ENCODE data around the gene ITGB3.
"Not testable (repeated sequence)": the region's sequence is repeated elsewhere in the genome, so short reads cannot be mapped to it uniquely, and the experiment has no call there.

ITGB3 gene

DNA sequence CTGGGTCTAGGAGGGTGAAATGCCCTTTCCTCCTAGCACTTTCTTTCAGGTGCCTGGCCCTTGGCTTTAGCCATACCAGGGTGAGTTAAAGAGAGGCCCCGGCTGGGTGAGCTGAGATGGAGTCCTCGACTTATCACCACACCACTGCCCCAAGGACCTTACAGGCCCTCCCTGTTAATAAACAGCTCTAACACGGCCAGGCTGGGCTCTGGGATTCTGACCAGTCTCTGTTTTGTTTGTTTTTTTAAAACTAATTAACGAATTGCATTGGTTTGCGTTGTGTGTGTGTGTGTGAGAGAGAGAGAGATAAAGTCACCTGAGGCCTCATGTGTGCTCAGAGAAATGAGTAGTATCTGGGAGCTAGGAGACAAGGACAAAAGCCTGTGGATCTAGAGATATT lies 30.2 kb upstream of the ITGB3 start:
- DNase-seq, result no peak

GRCh38 chr17:47224077-47224476 lies 29.6 kb upstream of the ITGB3 start:
- not testable (repeated sequence) for DNase-seq

DNA sequence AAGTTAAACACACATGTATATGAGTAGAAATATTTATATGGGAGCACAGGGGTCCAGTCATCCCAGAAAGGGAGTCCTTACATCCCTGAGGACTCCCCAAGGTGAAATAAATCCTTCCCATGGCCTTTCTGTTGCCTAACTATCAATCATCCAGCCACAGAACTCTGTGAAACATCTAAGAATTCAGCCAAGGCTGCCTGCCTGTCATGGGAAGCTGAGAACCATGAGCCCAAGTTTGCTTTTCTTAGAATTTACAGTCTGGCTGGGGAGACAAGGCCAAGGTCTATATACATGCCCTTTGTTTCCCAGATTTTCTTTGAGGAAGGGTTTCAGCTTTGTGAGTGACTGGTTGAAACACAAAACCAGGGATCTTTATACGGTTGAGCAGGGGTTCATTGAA lies 28.7 kb upstream of the ITGB3 start:
- no peak for DNase-seq

- DNase-seq, result no peak
Measured at GRCh38 chr17:47225436-47225858, 28.2 kb upstream of the ITGB3 start.

- DNase-seq, result no peak
Measured at GRCh38 chr17:47225911-47226688, 27.5 kb upstream of the ITGB3 start.

- no peak for DNase-seq
Measured at GRCh38 chr17:47227862-47228261, 25.8 kb upstream of the ITGB3 start.

- peak; percentile 63 for DNase-seq
Measured at GRCh38 chr17:47229535-47230443, 23.8 kb upstream of the ITGB3 start.

DNA sequence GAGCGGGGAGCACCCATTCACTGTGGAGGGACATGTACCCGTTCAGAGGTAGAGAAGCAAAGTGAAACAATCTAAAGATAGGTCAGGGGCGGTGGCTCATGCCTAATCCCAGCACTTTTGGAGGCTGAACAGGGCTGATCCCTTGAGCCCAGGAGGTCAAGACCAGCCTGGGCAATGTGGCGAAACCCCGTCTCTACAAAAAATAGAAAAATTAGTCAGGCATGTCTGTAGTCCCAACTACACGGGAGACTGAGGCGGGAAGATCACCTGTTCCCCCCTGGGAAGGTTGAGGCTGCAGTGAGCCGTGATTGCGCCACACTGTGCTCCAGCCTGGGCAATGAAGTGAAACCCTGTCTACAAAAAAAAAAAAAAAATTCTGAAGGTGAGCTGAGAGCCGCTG lies 22.8 kb upstream of the ITGB3 start:
- no peak for DNase-seq

GRCh38 chr17:47231334-47231733 lies 22.3 kb upstream of the ITGB3 start:
- no peak for DNase-seq

GRCh38 chr17:47231866-47232265 lies 21.8 kb upstream of the ITGB3 start:
- no peak for DNase-seq

DNA sequence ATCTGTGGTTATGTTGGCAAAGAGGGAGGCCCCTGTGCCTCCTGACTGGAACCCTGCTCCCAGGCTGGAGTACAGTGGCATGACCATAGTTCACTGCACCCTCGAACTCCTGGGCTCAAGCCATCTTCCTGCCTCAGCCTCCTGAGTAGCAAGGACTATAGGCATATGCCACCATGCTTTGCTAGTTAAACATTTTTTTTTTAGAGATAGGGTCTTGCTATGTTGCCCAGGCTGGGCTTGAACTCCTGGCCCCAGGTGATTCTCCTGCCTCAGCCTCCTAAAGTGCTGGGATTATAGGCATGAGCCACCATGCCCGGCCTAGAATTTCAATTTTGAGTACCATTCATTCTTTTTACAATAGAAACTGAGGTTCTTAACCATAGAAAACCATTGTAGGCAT lies 21.2 kb upstream of the ITGB3 start:
- DNase-seq, result no peak

- no peak for DNase-seq
Measured at GRCh38 chr17:47235506-47235905, 18.1 kb upstream of the ITGB3 start.

GRCh38 chr17:47235923-47236322 lies 17.7 kb upstream of the ITGB3 start:
- DNase-seq, result no peak

- no peak for DNase-seq
Measured at GRCh38 chr17:47237841-47238240, 15.8 kb upstream of the ITGB3 start.

DNA sequence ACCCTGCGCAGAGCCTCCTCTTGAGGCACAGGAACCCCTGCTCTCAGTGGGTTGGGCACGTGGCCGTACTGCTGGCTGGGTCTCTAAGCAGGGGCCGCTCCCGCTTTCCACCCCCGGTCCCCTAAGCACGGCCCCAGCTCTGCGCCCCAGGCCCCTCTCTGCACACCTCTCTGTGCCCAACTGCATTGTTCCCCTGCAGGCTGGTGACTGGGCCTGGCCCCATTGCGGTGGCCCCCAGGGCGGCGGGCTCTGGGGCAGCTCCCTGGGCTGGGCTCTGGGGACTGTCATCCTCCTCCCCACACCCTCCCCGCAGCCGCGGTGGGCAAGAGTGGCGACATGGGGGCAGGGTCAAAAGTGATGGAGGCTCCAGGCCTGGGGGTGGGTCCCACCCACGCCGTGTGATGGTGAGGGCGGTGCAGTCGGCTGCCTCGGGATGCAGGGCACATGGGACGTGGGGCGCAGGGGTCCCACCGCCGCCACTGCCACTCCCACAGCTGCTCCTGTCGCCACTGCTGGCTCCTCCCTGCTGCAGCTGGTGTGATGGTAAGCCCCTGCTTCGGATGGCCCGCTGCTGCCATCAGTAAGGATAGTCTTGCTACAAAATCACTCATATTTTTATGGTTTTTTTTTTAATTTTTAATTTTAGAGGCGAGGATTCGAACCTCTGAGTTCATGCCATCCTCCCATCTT lies 15.2 kb upstream of the ITGB3 start:
- DNase-seq, result no peak

DNA sequence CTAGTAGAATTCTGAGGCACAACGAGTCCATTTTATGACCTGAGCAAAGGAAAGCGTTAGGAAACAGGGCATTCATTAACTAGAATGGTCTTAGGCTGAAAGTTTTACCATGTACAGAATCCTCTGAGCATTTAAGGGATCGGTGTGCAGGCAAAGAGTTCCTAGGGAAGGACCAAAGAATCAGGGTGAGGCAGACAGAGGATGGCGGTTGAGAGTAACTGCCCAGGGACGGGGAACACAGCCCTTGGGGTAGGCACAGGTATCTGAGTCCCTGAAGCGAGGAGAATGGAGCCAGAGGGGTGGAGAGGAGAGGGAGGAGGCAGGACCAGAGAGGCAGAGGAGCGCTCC lies 14.0 kb upstream of the ITGB3 start:
- DNase-seq, result no peak

DNA sequence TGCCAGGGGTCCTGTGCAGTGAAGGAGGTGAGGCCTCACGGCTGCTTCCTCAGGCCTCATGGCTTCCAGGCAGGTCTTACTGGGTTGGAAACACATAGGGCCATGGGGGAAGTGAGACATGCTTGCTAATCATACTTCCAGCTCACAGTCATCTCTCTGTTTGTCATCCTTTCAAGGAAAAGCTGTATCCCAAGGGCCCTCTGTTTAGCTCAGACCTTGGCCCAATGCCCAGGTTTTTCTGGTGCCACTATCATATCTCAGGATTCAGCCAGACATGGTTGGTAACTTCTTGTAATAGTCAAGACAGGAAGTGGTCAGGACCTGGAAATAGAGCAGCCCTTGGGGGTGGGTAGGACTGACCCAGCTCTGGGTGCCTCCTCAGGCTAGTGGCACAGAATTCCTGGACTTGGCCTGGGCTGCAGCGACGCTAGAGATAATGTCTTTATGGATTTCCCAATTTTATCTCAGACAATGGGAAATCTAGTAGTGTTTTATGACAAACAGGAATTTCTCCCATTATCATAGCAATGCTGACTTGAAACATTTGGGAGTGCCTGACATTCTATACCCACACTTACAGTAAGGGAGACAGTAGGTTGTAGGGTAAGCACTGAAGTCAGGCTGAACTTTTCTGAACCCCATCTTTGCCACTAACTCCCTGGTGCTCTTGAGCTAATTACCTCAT lies 13.5 kb upstream of the ITGB3 start:
- no peak for DNase-seq

DNA sequence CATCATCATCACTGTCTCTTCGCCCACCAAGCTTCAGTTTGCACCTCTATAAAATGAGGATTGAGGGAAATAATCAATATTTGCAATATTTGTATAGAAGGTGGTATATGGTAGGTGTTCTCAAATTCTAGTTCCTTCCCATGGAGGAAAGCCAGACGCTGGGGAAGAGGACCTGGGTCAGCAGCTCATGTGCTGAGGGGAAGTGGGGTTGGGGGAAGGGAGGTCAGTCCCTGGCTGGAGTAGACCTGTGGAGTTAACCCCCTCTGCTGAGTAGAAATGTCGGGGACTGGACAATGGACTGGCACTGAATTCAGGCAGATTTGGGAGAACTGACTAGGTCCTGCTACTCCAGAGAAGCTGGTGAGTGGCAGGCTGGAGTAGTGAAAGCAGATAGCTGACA lies 12.8 kb upstream of the ITGB3 start:
- DNase-seq, result no peak

GRCh38 chr17:47242648-47243047 lies 11.0 kb upstream of the ITGB3 start:
- DNase-seq, result no peak

- no peak for DNase-seq
Measured at GRCh38 chr17:47243737-47244598, 9.7 kb upstream of the ITGB3 start.

GRCh38 chr17:47244697-47245096 lies 8.9 kb upstream of the ITGB3 start:
- DNase-seq, result no peak

- DNase-seq, result no peak
Measured at GRCh38 chr17:47246120-47246519, 7.5 kb upstream of the ITGB3 start.

Measured in NCI-H446 treated with DMSO at 0.1 percent for 48 hours (cell line).